IPS-NIHi7 (cell line): ENCODE measurements around the gene MTMR4.
"Not testable (repeated sequence)": the region's sequence is repeated elsewhere in the genome, so short reads cannot be mapped to it uniquely, and the experiment has no call there.

Experiments used
- DNase-seq: peaks from one replicate; pipeline ENCODE4 v3.0.0; 2012; ENCODE audit warnings: mixed read lengths; ENCODE audit errors: extremely low spot score

MTMR4 gene

GRCh38 chr17:58513965-58514769 lies at the start of gene MTMR4:
TSS of gene MTMR4 (minus strand) at chr17:58514638. CDS start at chr17:58514407, 231 bp downstream.
- peak; percentile 96 for DNase-seq

GRCh38 chr17:58560511-58560910 lies 46.1 kb upstream of the MTMR4 start:
- DNase-seq, result no peak

- no peak for DNase-seq
These were observed 43.5 kb upstream of the MTMR4 start for GRCh38 chr17:58557981-58558380.

- DNase-seq, result no peak
These were observed 42.4 kb upstream of the MTMR4 start for GRCh38 chr17:58556833-58557250.

GRCh38 chr17:58555109-58555508 lies 40.7 kb upstream of the MTMR4 start:
- DNase-seq, result not testable (repeated sequence)

GRCh38 chr17:58541249-58541648 lies 26.8 kb upstream of the MTMR4 start:
- DNase-seq, result peak; percentile 72

GRCh38 chr17:58539698-58540097 lies 25.3 kb upstream of the MTMR4 start:
- no peak for DNase-seq

- DNase-seq, result no peak
These were observed 24.5 kb upstream of the MTMR4 start for GRCh38 chr17:58538811-58539409.

GRCh38 chr17:58537266-58537665 lies 22.8 kb upstream of the MTMR4 start:
- DNase-seq, result no peak

GRCh38 chr17:58536542-58536941 lies 22.1 kb upstream of the MTMR4 start:
- no peak for DNase-seq

GRCh38 chr17:58535431-58535830 lies 21.0 kb upstream of the MTMR4 start:
- DNase-seq, result no peak

- no peak for DNase-seq
These were observed 20.5 kb upstream of the MTMR4 start for GRCh38 chr17:58534901-58535421.

GRCh38 chr17:58534331-58534730 lies 19.9 kb upstream of the MTMR4 start:
- no peak for DNase-seq

- DNase-seq, result no peak
These were observed 19.3 kb upstream of the MTMR4 start for GRCh38 chr17:58533616-58534188.

GRCh38 chr17:58532555-58532951 lies 18.1 kb upstream of the MTMR4 start:
- no peak for DNase-seq

GRCh38 chr17:58531661-58532554 lies 17.5 kb upstream of the MTMR4 start:
- peak; percentile 86 for DNase-seq

GRCh38 chr17:58531122-58531521 lies 16.7 kb upstream of the MTMR4 start:
- DNase-seq, result no peak

- no peak for DNase-seq
These were observed 16.2 kb upstream of the MTMR4 start for GRCh38 chr17:58530655-58531054.

- DNase-seq, result no peak
These were observed 14.8 kb upstream of the MTMR4 start for GRCh38 chr17:58529275-58529674.

- no peak for DNase-seq
These were observed 14.0 kb upstream of the MTMR4 start for GRCh38 chr17:58528443-58528842.

- DNase-seq, result no peak
These were observed 13.5 kb upstream of the MTMR4 start for GRCh38 chr17:58527949-58528348.

GRCh38 chr17:58527306-58527705 lies 12.9 kb upstream of the MTMR4 start:
- DNase-seq, result no peak
